GM19351 (cell line): Measurements from ENCODE around the gene KLRF2.

Experiments
- ATAC-seq: cut with Tn5 transposase; IDR thresholded peaks from one replicate; pipeline ENCODE4 v1.9.1; 2021; ENCODE audit warnings: mild to moderate bottlenecking, moderate library complexity; ENCODE audit not compliant: unreplicated experiment

Gene KLRF2

GRCh38 chr12:9933958-9934357 is 52.7 kb downstream of the KLRF2 start:
- ATAC-seq = no peak

GRCh38 chr12:9935026-9935425 is 53.7 kb downstream of the KLRF2 start:
- no peak for ATAC-seq

- ATAC-seq = no peak
Measured at GRCh38 chr12:9936591-9936990, 55.3 kb downstream of the KLRF2 start.

GRCh38 chr12:9940375-9940774 is 59.1 kb downstream of the KLRF2 start:
- ATAC-seq = no peak

GRCh38 chr12:9941838-9942237 is 60.5 kb downstream of the KLRF2 start:
- ATAC-seq = no peak

- ATAC-seq = no peak
Measured at GRCh38 chr12:9943240-9943639, 62.0 kb downstream of the KLRF2 start.

- no peak for ATAC-seq
Measured at GRCh38 chr12:9944391-9944790, 63.1 kb downstream of the KLRF2 start.
